ENCODE data around the gene CDKN2B-AS1. TPM values are rescaled to one million over a fixed set of nuclear protein-coding genes. Genes with fewer than 3 reads are reported as not detected.
"Not testable (repeated sequence)": the region's sequence is repeated elsewhere in the genome, so short reads cannot be mapped to it uniquely, and the experiment has no call there.

The CDKN2B-AS1 gene
- total RNA-seq, 2 donors from 2014 or later = 0.62 TPM; not detected in 1

DNA sequence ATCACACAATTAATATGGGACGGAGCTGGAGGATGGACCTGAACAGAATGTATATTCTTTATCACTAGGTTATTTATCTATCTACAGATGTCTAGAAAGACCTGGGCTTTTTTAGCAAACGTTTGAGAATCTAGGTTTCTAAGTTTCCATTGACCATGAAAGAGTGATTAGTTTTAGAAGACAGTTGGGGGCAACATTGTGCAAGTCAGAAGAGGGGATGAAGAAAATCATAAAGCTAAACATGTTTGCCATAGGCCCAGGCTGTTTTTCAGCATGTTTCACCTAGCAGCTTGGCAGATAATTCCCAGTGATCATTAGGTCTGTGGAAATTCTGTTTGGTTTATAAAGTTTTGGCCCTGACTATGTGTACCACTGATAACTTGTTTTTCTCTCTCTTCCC lies 58.6 kb downstream of the CDKN2B-AS1 start:
- intact Hi-C loops (cut with DNase I) = no loop called here
- DNase-seq (ENCODE audit: low spot score) = no peak
- 65% methylated on average over 2 of the region's 2 CpGs for WGBS
- TF ChIP-seq, protein P1, sequence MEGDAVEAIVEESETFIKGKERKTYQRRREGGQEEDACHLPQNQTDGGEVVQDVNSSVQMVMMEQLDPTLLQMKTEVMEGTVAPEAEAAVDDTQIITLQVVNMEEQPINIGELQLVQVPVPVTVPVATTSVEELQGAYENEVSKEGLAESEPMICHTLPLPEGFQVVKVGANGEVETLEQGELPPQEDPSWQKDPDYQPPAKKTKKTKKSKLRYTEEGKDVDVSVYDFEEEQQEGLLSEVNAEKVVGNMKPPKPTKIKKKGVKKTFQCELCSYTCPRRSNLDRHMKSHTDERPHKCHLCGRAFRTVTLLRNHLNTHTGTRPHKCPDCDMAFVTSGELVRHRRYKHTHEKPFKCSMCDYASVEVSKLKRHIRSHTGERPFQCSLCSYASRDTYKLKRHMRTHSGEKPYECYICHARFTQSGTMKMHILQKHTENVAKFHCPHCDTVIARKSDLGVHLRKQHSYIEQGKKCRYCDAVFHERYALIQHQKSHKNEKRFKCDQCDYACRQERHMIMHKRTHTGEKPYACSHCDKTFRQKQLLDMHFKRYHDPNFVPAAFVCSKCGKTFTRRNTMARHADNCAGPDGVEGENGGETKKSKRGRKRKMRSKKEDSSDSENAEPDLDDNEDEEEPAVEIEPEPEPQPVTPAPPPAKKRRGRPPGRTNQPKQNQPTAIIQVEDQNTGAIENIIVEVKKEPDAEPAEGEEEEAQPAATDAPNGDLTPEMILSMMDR (IDR thresholded peaks at IDR 0.05) = no peak
- TF ChIP-seq POLR2AphosphoS5 (IDR thresholded peaks at IDR 0.05) (no peak), POLR2A (IDR thresholded peaks at IDR 0.05) (no peak)
- H3K9me3 ChIP-seq = no peaks in the 10 kb centered on the region
- no peak overlapping the region for H3K4me3 ChIP-seq
- no peaks in the 10 kb centered on the region for H3K36me3 ChIP-seq
- no peaks in the 10 kb centered on the region for H3K4me1 ChIP-seq (replicated peaks)
- no peak overlapping the region for H3K27ac ChIP-seq
- H3K27me3 ChIP-seq (replicated peaks; ENCODE audit: insufficient read depth) = no peaks in the 10 kb centered on the region

DNA sequence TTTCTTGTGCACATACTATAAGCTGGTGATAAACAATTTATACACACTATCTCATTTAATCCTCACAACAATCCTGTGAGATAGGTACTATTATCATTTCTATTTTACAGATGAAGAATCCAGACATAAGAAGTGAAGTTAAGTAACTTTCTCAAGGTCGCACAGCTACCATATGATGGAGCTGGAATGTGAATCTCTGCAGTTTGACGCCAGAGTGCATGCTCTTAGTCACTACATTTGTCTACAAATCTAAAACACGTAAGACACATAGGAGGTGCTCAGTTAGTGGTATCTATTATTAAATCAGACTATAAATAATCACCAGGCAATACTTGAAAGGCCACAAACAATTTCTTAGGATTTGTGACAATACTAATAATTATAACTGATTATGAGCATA lies 59.5 kb downstream of the CDKN2B-AS1 start:
- WGBS = 90% methylated on average over 3 of the region's 3 CpGs
- DNase-seq (ENCODE audit: low spot score) = no peak
- Histone ChIP-seq H3K4me3 (no peak overlapping the region), H3K27me3 (replicated peaks; ENCODE audit: insufficient read depth) (no peaks in the 10 kb centered on the region), H3K27ac (no peak overlapping the region), H3K9me3 (no peaks in the 10 kb centered on the region), H3K36me3 (no peaks in the 10 kb centered on the region), H3K4me1 (replicated peaks) (no peaks in the 10 kb centered on the region)
- intact Hi-C loops (cut with DNase I) = no loop called here
- TF ChIP-seq POLR2AphosphoS5 (IDR thresholded peaks at IDR 0.05) (no peak), POLR2A (IDR thresholded peaks at IDR 0.05) (no peak)
- TF ChIP-seq, protein P1 (IDR thresholded peaks at IDR 0.05) = no peak

DNA sequence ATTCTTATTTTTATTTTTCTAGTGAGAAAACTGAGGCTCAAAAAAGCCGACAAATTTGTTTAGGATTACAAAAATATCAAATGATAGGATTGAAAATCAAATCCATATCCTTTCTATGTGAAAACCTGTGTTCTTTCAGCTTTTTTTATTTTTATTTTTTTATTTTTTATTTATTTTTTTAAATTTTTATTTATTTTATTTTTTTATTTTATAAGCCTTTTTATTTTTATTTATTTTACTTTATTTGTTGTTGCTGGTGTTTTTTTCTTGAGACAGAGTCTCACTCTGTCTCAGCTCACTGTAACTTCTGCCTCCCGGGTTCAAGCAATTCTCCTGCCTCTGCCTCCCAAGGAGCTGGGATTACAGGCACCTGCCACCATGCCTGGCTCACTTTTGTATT lies 59.9 kb downstream of the CDKN2B-AS1 start:
- intact Hi-C loops (cut with DNase I) = no loop called here
- WGBS = 96% methylated on average over 2 of the region's 2 CpGs
- DNase-seq (ENCODE audit: low spot score) = no peak
- H3K9me3 ChIP-seq = no peaks in the 10 kb centered on the region
- no peaks in the 10 kb centered on the region for H3K4me1 ChIP-seq (replicated peaks)
- H3K27ac ChIP-seq = no peak overlapping the region
- TF ChIP-seq POLR2A (IDR thresholded peaks at IDR 0.05) = no peak
- TF ChIP-seq POLR2AphosphoS5 (IDR thresholded peaks at IDR 0.05) = no peak
- TF ChIP-seq, protein P1 (IDR thresholded peaks at IDR 0.05) = no peak
- H3K36me3 ChIP-seq = no peaks in the 10 kb centered on the region
- no peaks in the 10 kb centered on the region for H3K27me3 ChIP-seq (replicated peaks; ENCODE audit: insufficient read depth)
- no peak overlapping the region for H3K4me3 ChIP-seq

DNA sequence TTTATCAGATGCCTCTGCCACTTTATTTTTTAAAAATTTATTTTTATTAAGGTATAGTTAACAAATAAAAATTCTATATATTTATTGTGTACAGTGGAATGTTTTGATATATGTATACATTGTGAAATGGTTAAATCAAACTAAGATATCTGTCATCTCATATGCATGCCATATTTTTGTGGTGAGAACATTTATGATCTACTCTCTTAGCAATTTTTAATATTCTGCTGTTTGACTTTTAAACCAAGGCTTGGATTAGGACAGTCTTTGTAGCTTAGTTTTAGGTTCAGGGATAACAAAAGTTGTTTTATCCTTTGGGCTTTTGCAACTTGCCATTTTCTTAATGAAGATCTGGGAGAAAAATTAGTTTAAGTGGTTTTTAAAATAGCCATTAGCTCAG lies 60.5 kb downstream of the CDKN2B-AS1 start:
- intact Hi-C loops (cut with DNase I) = no loop called here
- TF ChIP-seq POLR2AphosphoS5 (IDR thresholded peaks at IDR 0.05) (no peak), POLR2A (IDR thresholded peaks at IDR 0.05) (no peak)
- TF ChIP-seq, protein P1 (IDR thresholded peaks at IDR 0.05) = no peak

DNA sequence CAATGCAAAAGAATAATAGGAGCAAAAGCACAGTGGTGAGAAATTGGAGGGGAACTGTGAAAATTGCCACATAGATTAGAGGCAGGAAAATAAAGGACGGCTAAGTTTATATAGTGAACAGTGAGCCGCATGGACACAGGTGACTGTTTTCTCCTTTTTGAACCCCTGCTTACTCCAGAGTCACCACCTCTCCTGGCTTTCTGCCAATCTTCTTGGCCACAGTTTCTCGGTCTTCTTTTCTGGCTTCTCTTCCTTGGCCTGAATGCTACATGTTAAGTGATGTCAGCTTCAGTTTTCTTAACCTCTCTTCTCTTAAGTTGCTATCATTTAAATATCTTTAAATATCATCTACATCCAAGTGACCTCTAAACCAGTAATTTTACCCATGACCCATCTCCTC lies 61.8 kb downstream of the CDKN2B-AS1 start:
- intact Hi-C loops (cut with DNase I) = no loop called here
- TF ChIP-seq, protein P1 (IDR thresholded peaks at IDR 0.05) = no peak
- TF ChIP-seq POLR2AphosphoS5 (IDR thresholded peaks at IDR 0.05) = no peak
- TF ChIP-seq POLR2A (IDR thresholded peaks at IDR 0.05) = no peak
- Histone ChIP-seq H3K4me1 (replicated peaks) (no peaks in the 10 kb centered on the region), H3K36me3 (no peaks in the 10 kb centered on the region), H3K9me3 (no peaks in the 10 kb centered on the region), H3K4me3 (no peak overlapping the region), H3K27ac (no peak overlapping the region), H3K27me3 (replicated peaks; ENCODE audit: insufficient read depth) (no peaks in the 10 kb centered on the region)
- no peak for DNase-seq (ENCODE audit: low spot score)
- 40% methylated on average over 3 of the region's 3 CpGs for WGBS

More for the DNA sequence above, 60.5 kb downstream of the CDKN2B-AS1 start:
- Histone ChIP-seq H3K9me3 (no peaks in the 10 kb centered on the region), H3K4me3 (no peak overlapping the region), H3K36me3 (no peaks in the 10 kb centered on the region), H3K4me1 (replicated peaks) (no peaks in the 10 kb centered on the region), H3K27me3 (replicated peaks; ENCODE audit: insufficient read depth) (no peaks in the 10 kb centered on the region), H3K27ac (no peak overlapping the region)
- no peak for DNase-seq (ENCODE audit: low spot score)

DNA sequence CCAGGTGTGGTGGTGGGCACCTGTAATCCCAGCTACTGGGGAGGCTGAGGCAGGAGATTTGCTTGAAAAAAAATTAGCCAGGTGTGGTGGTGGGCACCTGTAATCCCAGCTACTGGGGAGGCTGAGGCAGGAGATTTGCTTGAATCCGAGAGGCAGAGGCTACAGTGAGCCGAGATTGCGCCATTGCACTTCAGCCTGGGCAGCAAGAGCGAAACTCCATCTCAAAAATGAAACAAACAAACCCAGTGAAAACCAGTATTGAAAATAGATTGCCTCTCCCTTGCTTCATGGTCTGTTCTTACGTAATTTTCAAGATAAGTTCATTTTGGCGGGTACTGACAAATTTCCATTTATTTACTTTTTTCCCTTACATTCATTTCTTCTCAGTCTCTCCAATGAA lies 63.4 kb downstream of the CDKN2B-AS1 start:
- H3K4me3 ChIP-seq; H3K36me3 ChIP-seq; DNase-seq (ENCODE audit: low spot score); H3K4me1 ChIP-seq (replicated peaks); H3K27ac ChIP-seq; H3K9me3 ChIP-seq; intact Hi-C loops (cut with DNase I); H3K27me3 ChIP-seq (replicated peaks; ENCODE audit: insufficient read depth): not testable (repeated sequence)
- WGBS = 97% methylated on average over 6 of the region's 6 CpGs
